H1 (cell line): ENCODE data around the gene NUDT9. TPM values are rescaled to one million over a fixed set of nuclear protein-coding genes. Genes with fewer than 3 reads are reported as not detected.
A peak's percentile ranks its signal among the peaks of the same experiment; 100 is the strongest.

Experiments used
- CTCF ChIA-PET: fragments of 300-600 bp; sonication (Branson Sonifier 250); formaldehyde crosslinking; loops from one replicate; lab custom pipeline; 2021; ENCODE audit not compliant: partially characterized antibody; lab: Charles Lee
- POLR2A ChIA-PET: fragments of 300-600 bp; sonication (Branson Sonifier 250); formaldehyde crosslinking; loops from one replicate; lab custom pipeline; 2021; ENCODE audit warnings: inconsistent platforms; ENCODE audit not compliant: partially characterized antibody; lab: Charles Lee
- DNase-seq, 2 experiments: peaks; one replicate each; pipeline versions ENCODE4 v3.0.0 to v3.0.0-alpha.2; 2010 to 2022; ENCODE audit warnings: low spot score in 2 of 2, low read depth in 1 of 2, mixed read lengths in 1 of 2
- FAIRE-seq: peaks from 2 replicates; lab custom pipeline; 2011; peaks lifted over from hg19 to GRCh38; lab: Jason Lieb, UNC
- H2AFZ ChIP-seq: 2 replicates; pipeline ENCODE4 v1.8.1; 2012; ENCODE audit warnings: low read length, inconsistent platforms
- H2AK5ac ChIP-seq: 2 replicates; pipeline ENCODE4 v1.6.1; 2013; ENCODE audit warnings: low read depth, low read length
- H2BK120ac ChIP-seq: replicated peaks from 2 replicates; pipeline ENCODE3; 2013; ENCODE audit warnings: low read depth, low read length, inconsistent platforms
- H2BK12ac ChIP-seq: 2 replicates; pipeline ENCODE4 v1.6.1; 2013; ENCODE audit warnings: low read depth, low read length
- H2BK15ac ChIP-seq: 2 replicates; pipeline ENCODE4 v1.6.1; 2013; ENCODE audit warnings: low read length
- H2BK20ac ChIP-seq: 2 replicates; pipeline ENCODE4 v1.6.1; 2013; ENCODE audit warnings: low read length
- H2BK5ac ChIP-seq: 2 replicates; pipeline ENCODE4 v1.6.1; 2013; ENCODE audit warnings: low read depth, low read length
- H3K14ac ChIP-seq: 2 replicates; pipeline ENCODE4 v1.6.1; 2013; ENCODE audit warnings: inconsistent platforms; ENCODE audit not compliant: insufficient read length
- H3K18ac ChIP-seq: 2 replicates; pipeline ENCODE4 v1.6.1; 2013; ENCODE audit warnings: low read length; ENCODE audit errors: extremely low read depth
- H3K23ac ChIP-seq: 2 replicates; pipeline ENCODE4 v1.6.1; 2013; ENCODE audit warnings: inconsistent platforms; ENCODE audit not compliant: insufficient read length
- H3K23me2 ChIP-seq: 2 replicates; pipeline ENCODE4 v1.6.1; 2013; ENCODE audit warnings: low read depth, low read length
- H3K27ac ChIP-seq: 2 replicates; pipeline ENCODE4 v1.6.1; 2011; ENCODE audit warnings: low read depth, low read length, inconsistent platforms
- H3K27me3 ChIP-seq, 4 experiments: replicated peaks in 1 of 4; 1 replicate in 1 of 4; 2 replicates in 3 of 4; pipeline versions ENCODE4 v1.6.1 to v1.8.1; 2011 to 2013; ENCODE audit warnings: low read length in 3 of 4, mild to moderate bottlenecking in 3 of 4, inconsistent platforms in 2 of 4, mixed read lengths in 2 of 4, moderate library complexity in 1 of 4; ENCODE audit not compliant: control insufficient read depth in 3 of 4, insufficient read depth in 3 of 4; ENCODE audit errors: extremely low read depth in 1 of 4
- H3K36me3 ChIP-seq, 4 experiments: 2 replicates each; pipeline versions ENCODE4 v1.6.1 to v1.8.1; 2011 to 2013; ENCODE audit warnings: mild to moderate bottlenecking in 4 of 4, low read length in 3 of 4, moderate library complexity in 2 of 4, control low read depth in 1 of 4, inconsistent platforms in 1 of 4; ENCODE audit not compliant: insufficient read depth in 4 of 4, control insufficient read depth in 2 of 4
- H3K4ac ChIP-seq: replicated peaks from 2 replicates; pipeline ENCODE3; 2013; ENCODE audit warnings: low read length, low read depth, mixed read lengths, inconsistent platforms; ENCODE audit not compliant: insufficient read length
- H3K4me1 ChIP-seq, 4 experiments: replicated peaks in 1 of 4; 1 replicate in 1 of 4; 2 replicates in 3 of 4; pipeline versions ENCODE4 v1.6.1 to v1.8.1; 2011 to 2013; ENCODE audit warnings: low read length in 3 of 4, inconsistent platforms in 2 of 4, mixed read lengths in 1 of 4; ENCODE audit not compliant: insufficient read depth in 4 of 4, control insufficient read depth in 3 of 4
- H3K4me2 ChIP-seq, 2 experiments: 2 replicates each; pipeline versions ENCODE4 v1.6.1 to v1.8.1; 2011 to 2013; ENCODE audit warnings: low read depth in 2 of 2, low read length in 2 of 2, control low read depth in 1 of 2, inconsistent platforms in 1 of 2, mild to moderate bottlenecking in 1 of 2; ENCODE audit not compliant: insufficient read depth in 1 of 2
- H3K4me3 ChIP-seq, 4 experiments: fragments of 200-600, 300-600 bp in 1 of 4; sonication (generic), shearing (Covaris generic), sonication (Bioruptor Twin) in 1 of 4; 2 replicates each; pipeline versions ENCODE4 v1.5.1 to v1.8.1; 2011 to 2016; ENCODE audit warnings: low read length in 4 of 4, low read depth in 3 of 4, control low read depth in 2 of 4, inconsistent platforms in 2 of 4, mild to moderate bottlenecking in 2 of 4, mixed read lengths in 1 of 4, moderate library complexity in 1 of 4; ENCODE audit not compliant: insufficient read depth in 2 of 4; ENCODE audit errors: extremely low read depth in 1 of 4
- H3K56ac ChIP-seq: replicated peaks from 2 replicates; pipeline ENCODE3; 2013; ENCODE audit warnings: low read depth, mild to moderate bottlenecking, mixed read lengths, low read length, inconsistent platforms; ENCODE audit not compliant: insufficient read length
- H3K79me1 ChIP-seq: 2 replicates; pipeline ENCODE4 v1.6.1; 2013; ENCODE audit warnings: low read depth, low read length, control low read depth
- H3K79me2 ChIP-seq, 2 experiments: 2 replicates each; pipeline versions ENCODE4 v1.6.1 to v1.8.1; 2012 to 2013; ENCODE audit warnings: low read length in 2 of 2, mild to moderate bottlenecking in 2 of 2, inconsistent platforms in 1 of 2; ENCODE audit not compliant: insufficient read depth in 2 of 2, control insufficient read depth in 1 of 2
- H3K9ac ChIP-seq, 4 experiments: replicated peaks in 1 of 4; 1 replicate in 1 of 4; 2 replicates in 3 of 4; pipeline versions ENCODE4 v1.6.1 to v1.8.1; 2011 to 2013; ENCODE audit warnings: low read depth in 3 of 4, low read length in 3 of 4, control low read depth in 2 of 4, mild to moderate bottlenecking in 2 of 4, moderate library complexity in 2 of 4, inconsistent platforms in 1 of 4; ENCODE audit errors: extremely low read depth in 1 of 4
- H3K9me3 ChIP-seq, 2 experiments: 2 replicates each; pipeline versions ENCODE4 v1.6.1 to v1.8.1; 2012 to 2013; ENCODE audit warnings: mild to moderate bottlenecking in 2 of 2, moderate library complexity in 2 of 2, control low read depth in 1 of 2, inconsistent platforms in 1 of 2, low read depth in 1 of 2, low read length in 1 of 2, mixed read lengths in 1 of 2; ENCODE audit not compliant: insufficient read depth in 2 of 2
- H4K20me1 ChIP-seq, 2 experiments: replicated peaks in 1 of 2; 2 replicates each; pipeline versions ENCODE3 to v1.8.1; 2011 to 2013; ENCODE audit warnings: inconsistent platforms in 2 of 2, low read length in 2 of 2, mild to moderate bottlenecking in 1 of 2; ENCODE audit not compliant: insufficient read depth in 2 of 2, control insufficient read depth in 1 of 2
- H4K5ac ChIP-seq: 2 replicates; pipeline ENCODE4 v1.6.1; 2013; ENCODE audit warnings: low read length, low read depth, mixed read lengths, inconsistent platforms; ENCODE audit not compliant: insufficient read length
- H4K8ac ChIP-seq: 2 replicates; pipeline ENCODE4 v1.8.0; 2013; ENCODE audit warnings: mild to moderate bottlenecking, moderate library complexity, low read length, inconsistent platforms; ENCODE audit not compliant: insufficient read depth; ENCODE audit errors: extremely low read depth
- H4K91ac ChIP-seq: replicated peaks from 2 replicates; pipeline ENCODE3; 2013; ENCODE audit warnings: low read length, mixed read lengths, inconsistent platforms; ENCODE audit not compliant: insufficient read length
- ATF3 ChIP-seq: IDR thresholded peaks from 2 replicates; pipeline ENCODE4 v1.6.1; 2011; ENCODE audit warnings: low read depth, mild to moderate bottlenecking, low read length; ENCODE audit not compliant: insufficient read depth
- BCL11A ChIP-seq, 2 experiments: IDR thresholded peaks; one replicate each; pipeline ENCODE4 v1.6.1; 2011; ENCODE audit warnings: low read depth in 2 of 2, low read length in 2 of 2, mild to moderate bottlenecking in 2 of 2
- CTCF ChIP-seq, 3 experiments: IDR thresholded peaks; 1 replicate in 2 of 3; 2 replicates in 1 of 3; pipeline versions ENCODE4 v1.5.1 to v1.6.1; 2011; ENCODE audit warnings: low read length in 3 of 3, mild to moderate bottlenecking in 3 of 3, inconsistent platforms in 2 of 3, low read depth in 1 of 3, moderate library complexity in 1 of 3; ENCODE audit not compliant: insufficient read depth in 1 of 3; ENCODE audit errors: control extremely low read depth in 1 of 3
- RAD21 ChIP-seq, 2 experiments: IDR thresholded peaks in 1 of 2; conservative IDR thresholded peaks in 1 of 2; 2 replicates each; pipeline ENCODE4 v1.6.1; 2011; ENCODE audit warnings: low read depth in 2 of 2, low read length in 2 of 2, improper control_type of control experiment in 1 of 2, inconsistent platforms in 1 of 2, mild to moderate bottlenecking in 1 of 2, moderate library complexity in 1 of 2
- YY1 ChIP-seq: IDR thresholded peaks from 2 replicates; pipeline ENCODE4 v1.6.1; 2011; ENCODE audit warnings: low read depth, mild to moderate bottlenecking, low read length
- whole genome bisulfite sequencing, 2 experiments: shearing (Covaris generic) in 1 of 2; methylation state at CpG; one replicate each; pipeline versions ENCODE4 v1.1.6 to v1.1.7; 2013 to 2015; ENCODE audit warnings: low lambda C conversion rate in 2 of 2, mixed read lengths in 2 of 2, inconsistent platforms in 1 of 2, low coverage in 1 of 2, missing lambda C conversion rate in 1 of 2; ENCODE audit not compliant: insufficient replicate concordance in 2 of 2, insufficient coverage in 1 of 2, insufficient read length in 1 of 2; ENCODE audit errors: extremely low coverage in 1 of 2, missing lambda C conversion rate in 1 of 2; 5-methylcytosine and 5-hydroxymethylcytosine counted together
- polyA plus RNA-seq, 7 experiments: library from polyadenylated mRNA; depleted of rRNA in 3 of 7; stranded (reverse) in 5 of 7; unstranded in 2 of 7; fragments of >200 nt in 5 of 7; fragments of 200-250 nt in 2 of 7; gene quantifications; 1 replicate in 5 of 7; 2 replicates in 1 of 7; 4 replicates in 1 of 7; pipeline versions ENCODE4 v1.2.1 to v1.2.3, GENCODE V29; 2011 to 2013; ENCODE audit warnings: missing spikeins in 2 of 7, mixed read lengths in 2 of 7
- total RNA-seq: library from RNA; stranded (reverse); fragmentation: NEBNext Ultra II Directional; extraction: Animal tissue kit (Norgen Biotek cat#: 25700); gene quantifications from 2 replicates; pipeline ENCODE4 v1.2.1, GENCODE V29; 2021

Gene NUDT9
- total and polyA plus RNA-seq, 2 of the 8 experiments (the other 6 are each of a cell fraction or from before 2014, with no cell fraction given): 13.2 to 27.6 TPM

GRCh38 chr4:87505862-87506261 is 83.5 kb downstream of the NUDT9 start:
- no peak overlapping the region for H3K18ac ChIP-seq
- H2AFZ ChIP-seq: no peak overlapping the region
- H2BK20ac ChIP-seq: no peak overlapping the region
- CTCF ChIA-PET: interaction anchor here (0.6 to 1.5 kb wide), 3 partner anchors 24 to 692 kb away, joined by 3 to 4 read pairs (median 4); no protein-coding TSS in a partner anchor
- H4K5ac ChIP-seq: no peak overlapping the region
- no peaks in the 10 kb centered on the region for H3K9me3 ChIP-seq
- no peak overlapping the region for H4K91ac ChIP-seq
- H4K20me1 ChIP-seq: no peaks in the 10 kb centered on the region
- H3K23ac ChIP-seq: no peak overlapping the region
- no peaks in the 10 kb centered on the region for H3K36me3 ChIP-seq
- H2BK15ac ChIP-seq: no peak overlapping the region
- H2AK5ac ChIP-seq: no peak overlapping the region
- H3K4me1 ChIP-seq: peaks cover 0 to 3% (median 0%) of the 10 kb centered on the region in 4 experiments; a peak in 1 of 7 replicates
- H3K9ac ChIP-seq: no peak overlapping the region
- 71% methylated on average over 3 of the region's 3 CpGs; no CpG with 5 or more reads in 1 of the 2 experiments for WGBS, 2 experiments
- DNase-seq: peak in 1 of 2 experiments; percentile 58
- H2BK120ac ChIP-seq: no peak overlapping the region
- H3K4me3 ChIP-seq: no peak overlapping the region
- no peaks in the 10 kb centered on the region for H3K79me1 ChIP-seq
- H2BK12ac ChIP-seq: no peak overlapping the region
- no peak overlapping the region for H3K4me2 ChIP-seq
- H3K79me2 ChIP-seq: no peaks in the 10 kb centered on the region
- no peak overlapping the region for H3K56ac ChIP-seq
- no peak overlapping the region for H3K4ac ChIP-seq
- no peak overlapping the region for H3K14ac ChIP-seq
- peak; percentile 62 for FAIRE-seq
- POLR2A ChIA-PET: no interaction called here
- no peak overlapping the region for H2BK5ac ChIP-seq
- H3K27me3 ChIP-seq: no peaks in the 10 kb centered on the region
- no peak overlapping the region for H3K27ac ChIP-seq
- no peak for TF ChIP-seq BCL11A (IDR thresholded peaks at IDR 0.05; ENCODE audit: low read depth in 2 of 2, low read length in 2 of 2)
- 0 out of 2 replicates have a peak, but pooled peaks have one; percentile 1 for TF ChIP-seq ATF3
- TF ChIP-seq RAD21 (IDR thresholded peaks at IDR 0.05 in 1 of 2, conservative IDR thresholded peaks at IDR 0.05 in 1 of 2; ENCODE audit: low read depth in 2 of 2, low read length in 2 of 2): peak; percentile 26 to 53; a peak in 3 of 4 replicates
- TF ChIP-seq CTCF (IDR thresholded peaks at IDR 0.05; ENCODE audit: control extremely low read depth in 1 of 3, insufficient read depth in 1 of 3, low read depth in 1 of 3, low read length in 3 of 3): peak; percentile 48 to 57 (median 56)
- TF ChIP-seq YY1: 0 out of 2 replicates have a peak, but pooled peaks have one; percentile 12
- H4K8ac ChIP-seq: no peak overlapping the region
- H3K23me2 ChIP-seq: no peaks in the 10 kb centered on the region
